SIG-M5 treated with dmso at 0.1 percent for 504 hours (cell line): ENCODE measurements around the gene BRAF.
"Not testable (repeated sequence)": the region's sequence is repeated elsewhere in the genome, so short reads cannot be mapped to it uniquely, and the experiment has no call there.

Source experiments
- DNase-seq: peaks from one replicate; lab custom pipeline; 2025; ENCODE audit not compliant: unreplicated experiment; lab: John Stamatoyannopoulos, UW

BRAF gene

GRCh38 chr7:140924821-140925421 is at the start of gene BRAF:
TSS of gene BRAF (minus strand) at chr7:140924929. CDS start at chr7:140924703, 226 bp downstream.
- peak; percentile 60 for DNase-seq

GRCh38 chr7:140972876-140973829 is 48.4 kb upstream of the BRAF start:
- peak; percentile 7 for DNase-seq

GRCh38 chr7:140972344-140972743 is 47.6 kb upstream of the BRAF start:
- DNase-seq = no peak

GRCh38 chr7:140967438-140967837 is 42.7 kb upstream of the BRAF start:
- no peak for DNase-seq

- DNase-seq = no peak
Measured at GRCh38 chr7:140966561-140967233, 42.0 kb upstream of the BRAF start.

- no peak for DNase-seq
Measured at GRCh38 chr7:140961117-140961516, 36.4 kb upstream of the BRAF start.

- not testable (repeated sequence) for DNase-seq
Measured at GRCh38 chr7:140956997-140957396, 32.3 kb upstream of the BRAF start.

- no peak for DNase-seq
Measured at GRCh38 chr7:140945940-140946339, 21.2 kb upstream of the BRAF start.

- not testable (repeated sequence) for DNase-seq
Measured at GRCh38 chr7:140942242-140942641, 17.5 kb upstream of the BRAF start.

GRCh38 chr7:140940898-140941297 is 16.2 kb upstream of the BRAF start:
- no peak for DNase-seq

GRCh38 chr7:140937702-140938264 is 13.1 kb upstream of the BRAF start:
- no peak for DNase-seq

- DNase-seq = no peak
Measured at GRCh38 chr7:140928491-140929309, 4.0 kb upstream of the BRAF start.

GRCh38 chr7:140927945-140928344 is 3.2 kb upstream of the BRAF start:
- DNase-seq = not testable (repeated sequence)

- no peak for DNase-seq
Measured at GRCh38 chr7:140927351-140927750, 2.6 kb upstream of the BRAF start.

GRCh38 chr7:140926021-140926817 is 1.5 kb upstream of the BRAF start:
- no peak for DNase-seq

GRCh38 chr7:140924019-140924820 is 509 bp downstream of the BRAF start:
- peak; percentile 47 for DNase-seq

- peak; percentile 11 for DNase-seq
Measured at GRCh38 chr7:140923358-140924006, 1.2 kb downstream of the BRAF start.

GRCh38 chr7:140922741-140923345 is 1.9 kb downstream of the BRAF start:
- no peak for DNase-seq
